H1 (cell line): Measurements from ENCODE around the gene FGR. TPM values are rescaled to one million over a fixed set of nuclear protein-coding genes. Genes with fewer than 3 reads are reported as not detected.

Experiments
- CTCF ChIA-PET: fragments of 300-600 bp; sonication (Branson Sonifier 250); formaldehyde crosslinking; loops from one replicate; lab custom pipeline; 2021; ENCODE audit not compliant: partially characterized antibody; lab: Charles Lee
- POLR2A ChIA-PET: fragments of 300-600 bp; sonication (Branson Sonifier 250); formaldehyde crosslinking; loops from one replicate; lab custom pipeline; 2021; ENCODE audit warnings: inconsistent platforms; ENCODE audit not compliant: partially characterized antibody; lab: Charles Lee
- DNase-seq, 2 experiments: peaks; one replicate each; pipeline versions ENCODE4 v3.0.0 to v3.0.0-alpha.2; 2010 to 2022; ENCODE audit warnings: low spot score in 2 of 2, low read depth in 1 of 2, mixed read lengths in 1 of 2
- FAIRE-seq: peaks from 2 replicates; lab custom pipeline; 2011; peaks lifted over from hg19 to GRCh38; lab: Jason Lieb, UNC
- H2AFZ ChIP-seq: 2 replicates; pipeline ENCODE4 v1.8.1; 2012; ENCODE audit warnings: low read length, inconsistent platforms
- H2AK5ac ChIP-seq: 2 replicates; pipeline ENCODE4 v1.6.1; 2013; ENCODE audit warnings: low read depth, low read length
- H2BK120ac ChIP-seq: replicated peaks from 2 replicates; pipeline ENCODE3; 2013; ENCODE audit warnings: low read depth, low read length, inconsistent platforms
- H2BK12ac ChIP-seq: 2 replicates; pipeline ENCODE4 v1.6.1; 2013; ENCODE audit warnings: low read depth, low read length
- H2BK15ac ChIP-seq: 2 replicates; pipeline ENCODE4 v1.6.1; 2013; ENCODE audit warnings: low read length
- H2BK20ac ChIP-seq: 2 replicates; pipeline ENCODE4 v1.6.1; 2013; ENCODE audit warnings: low read length
- H2BK5ac ChIP-seq: 2 replicates; pipeline ENCODE4 v1.6.1; 2013; ENCODE audit warnings: low read depth, low read length
- H3K14ac ChIP-seq: 2 replicates; pipeline ENCODE4 v1.6.1; 2013; ENCODE audit warnings: inconsistent platforms; ENCODE audit not compliant: insufficient read length
- H3K18ac ChIP-seq: 2 replicates; pipeline ENCODE4 v1.6.1; 2013; ENCODE audit warnings: low read length; ENCODE audit errors: extremely low read depth
- H3K23ac ChIP-seq: 2 replicates; pipeline ENCODE4 v1.6.1; 2013; ENCODE audit warnings: inconsistent platforms; ENCODE audit not compliant: insufficient read length
- H3K23me2 ChIP-seq: 2 replicates; pipeline ENCODE4 v1.6.1; 2013; ENCODE audit warnings: low read depth, low read length
- H3K27ac ChIP-seq: 2 replicates; pipeline ENCODE4 v1.6.1; 2011; ENCODE audit warnings: low read depth, low read length, inconsistent platforms
- H3K27me3 ChIP-seq, 4 experiments: replicated peaks in 1 of 4; 1 replicate in 1 of 4; 2 replicates in 3 of 4; pipeline versions ENCODE4 v1.6.1 to v1.8.1; 2011 to 2013; ENCODE audit warnings: low read length in 3 of 4, mild to moderate bottlenecking in 3 of 4, inconsistent platforms in 2 of 4, mixed read lengths in 2 of 4, moderate library complexity in 1 of 4; ENCODE audit not compliant: control insufficient read depth in 3 of 4, insufficient read depth in 3 of 4; ENCODE audit errors: extremely low read depth in 1 of 4
- H3K36me3 ChIP-seq, 4 experiments: 2 replicates each; pipeline versions ENCODE4 v1.6.1 to v1.8.1; 2011 to 2013; ENCODE audit warnings: mild to moderate bottlenecking in 4 of 4, low read length in 3 of 4, moderate library complexity in 2 of 4, control low read depth in 1 of 4, inconsistent platforms in 1 of 4; ENCODE audit not compliant: insufficient read depth in 4 of 4, control insufficient read depth in 2 of 4
- H3K4ac ChIP-seq: replicated peaks from 2 replicates; pipeline ENCODE3; 2013; ENCODE audit warnings: low read length, low read depth, mixed read lengths, inconsistent platforms; ENCODE audit not compliant: insufficient read length
- H3K4me1 ChIP-seq, 4 experiments: replicated peaks in 1 of 4; 1 replicate in 1 of 4; 2 replicates in 3 of 4; pipeline versions ENCODE4 v1.6.1 to v1.8.1; 2011 to 2013; ENCODE audit warnings: low read length in 3 of 4, inconsistent platforms in 2 of 4, mixed read lengths in 1 of 4; ENCODE audit not compliant: insufficient read depth in 4 of 4, control insufficient read depth in 3 of 4
- H3K4me2 ChIP-seq, 2 experiments: 2 replicates each; pipeline versions ENCODE4 v1.6.1 to v1.8.1; 2011 to 2013; ENCODE audit warnings: low read depth in 2 of 2, low read length in 2 of 2, control low read depth in 1 of 2, inconsistent platforms in 1 of 2, mild to moderate bottlenecking in 1 of 2; ENCODE audit not compliant: insufficient read depth in 1 of 2
- H3K4me3 ChIP-seq, 4 experiments: fragments of 200-600, 300-600 bp in 1 of 4; sonication (generic), shearing (Covaris generic), sonication (Bioruptor Twin) in 1 of 4; 2 replicates each; pipeline versions ENCODE4 v1.5.1 to v1.8.1; 2011 to 2016; ENCODE audit warnings: low read length in 4 of 4, low read depth in 3 of 4, control low read depth in 2 of 4, inconsistent platforms in 2 of 4, mild to moderate bottlenecking in 2 of 4, mixed read lengths in 1 of 4, moderate library complexity in 1 of 4; ENCODE audit not compliant: insufficient read depth in 2 of 4; ENCODE audit errors: extremely low read depth in 1 of 4
- H3K56ac ChIP-seq: replicated peaks from 2 replicates; pipeline ENCODE3; 2013; ENCODE audit warnings: low read depth, mild to moderate bottlenecking, mixed read lengths, low read length, inconsistent platforms; ENCODE audit not compliant: insufficient read length
- H3K79me1 ChIP-seq: 2 replicates; pipeline ENCODE4 v1.6.1; 2013; ENCODE audit warnings: low read depth, low read length, control low read depth
- H3K79me2 ChIP-seq, 2 experiments: 2 replicates each; pipeline versions ENCODE4 v1.6.1 to v1.8.1; 2012 to 2013; ENCODE audit warnings: low read length in 2 of 2, mild to moderate bottlenecking in 2 of 2, inconsistent platforms in 1 of 2; ENCODE audit not compliant: insufficient read depth in 2 of 2, control insufficient read depth in 1 of 2
- H3K9ac ChIP-seq, 4 experiments: replicated peaks in 1 of 4; 1 replicate in 1 of 4; 2 replicates in 3 of 4; pipeline versions ENCODE4 v1.6.1 to v1.8.1; 2011 to 2013; ENCODE audit warnings: low read depth in 3 of 4, low read length in 3 of 4, control low read depth in 2 of 4, mild to moderate bottlenecking in 2 of 4, moderate library complexity in 2 of 4, inconsistent platforms in 1 of 4; ENCODE audit errors: extremely low read depth in 1 of 4
- H3K9me3 ChIP-seq, 2 experiments: 2 replicates each; pipeline versions ENCODE4 v1.6.1 to v1.8.1; 2012 to 2013; ENCODE audit warnings: mild to moderate bottlenecking in 2 of 2, moderate library complexity in 2 of 2, control low read depth in 1 of 2, inconsistent platforms in 1 of 2, low read depth in 1 of 2, low read length in 1 of 2, mixed read lengths in 1 of 2; ENCODE audit not compliant: insufficient read depth in 2 of 2
- H4K20me1 ChIP-seq, 2 experiments: replicated peaks in 1 of 2; 2 replicates each; pipeline versions ENCODE3 to v1.8.1; 2011 to 2013; ENCODE audit warnings: inconsistent platforms in 2 of 2, low read length in 2 of 2, mild to moderate bottlenecking in 1 of 2; ENCODE audit not compliant: insufficient read depth in 2 of 2, control insufficient read depth in 1 of 2
- H4K5ac ChIP-seq: 2 replicates; pipeline ENCODE4 v1.6.1; 2013; ENCODE audit warnings: low read length, low read depth, mixed read lengths, inconsistent platforms; ENCODE audit not compliant: insufficient read length
- H4K8ac ChIP-seq: 2 replicates; pipeline ENCODE4 v1.8.0; 2013; ENCODE audit warnings: mild to moderate bottlenecking, moderate library complexity, low read length, inconsistent platforms; ENCODE audit not compliant: insufficient read depth; ENCODE audit errors: extremely low read depth
- H4K91ac ChIP-seq: replicated peaks from 2 replicates; pipeline ENCODE3; 2013; ENCODE audit warnings: low read length, mixed read lengths, inconsistent platforms; ENCODE audit not compliant: insufficient read length
- CBX8 ChIP-seq: fragments of 300-800, 300-1000 bp; sonication (generic); IDR thresholded peaks from 2 replicates; pipeline ENCODE4 v1.7.1; 2016; ENCODE audit warnings: low read depth, low read length, borderline replicate concordance
- CHD1 ChIP-seq: IDR thresholded peaks from 2 replicates; pipeline ENCODE4 v1.6.1; 2012; ENCODE audit warnings: low read depth, low read length, improper control_type of control experiment
- EGR1 ChIP-seq: IDR thresholded peaks from 2 replicates; pipeline ENCODE4 v1.6.1; 2011; ENCODE audit warnings: low read depth, low read length, borderline replicate concordance
- EP300 ChIP-seq, 2 experiments: IDR thresholded peaks; 1 replicate in 1 of 2; 2 replicates in 1 of 2; pipeline ENCODE4 v1.6.1; 2011 to 2012; ENCODE audit warnings: low read depth in 2 of 2, low read length in 2 of 2, mild to moderate bottlenecking in 2 of 2, borderline replicate concordance in 1 of 2, inconsistent platforms in 1 of 2, moderate library complexity in 1 of 2
- PHF8 ChIP-seq: fragments of 200-600 bp; sonication (generic); conservative IDR thresholded peaks from 2 replicates; pipeline ENCODE4 v1.7.1; 2012; ENCODE audit warnings: low read depth, mild to moderate bottlenecking, inconsistent platforms, low read length, moderate library complexity
- YY1 ChIP-seq: IDR thresholded peaks from 2 replicates; pipeline ENCODE4 v1.6.1; 2011; ENCODE audit warnings: low read depth, mild to moderate bottlenecking, low read length
- polyA plus RNA-seq, 7 experiments: library from polyadenylated mRNA; depleted of rRNA in 3 of 7; stranded (reverse) in 5 of 7; unstranded in 2 of 7; fragments of >200 nt in 5 of 7; fragments of 200-250 nt in 2 of 7; gene quantifications; 1 replicate in 5 of 7; 2 replicates in 1 of 7; 4 replicates in 1 of 7; pipeline versions ENCODE4 v1.2.1 to v1.2.3, GENCODE V29; 2011 to 2013; ENCODE audit warnings: missing spikeins in 2 of 7, mixed read lengths in 2 of 7
- total RNA-seq: library from RNA; stranded (reverse); fragmentation: NEBNext Ultra II Directional; extraction: Animal tissue kit (Norgen Biotek cat#: 25700); gene quantifications from 2 replicates; pipeline ENCODE4 v1.2.1, GENCODE V29; 2021

The FGR gene
- total and polyA plus RNA-seq, 2 of the 8 experiments (the other 6 are each of a cell fraction or from before 2014, with no cell fraction given) = 0.22 to 0.95 TPM

DNA sequence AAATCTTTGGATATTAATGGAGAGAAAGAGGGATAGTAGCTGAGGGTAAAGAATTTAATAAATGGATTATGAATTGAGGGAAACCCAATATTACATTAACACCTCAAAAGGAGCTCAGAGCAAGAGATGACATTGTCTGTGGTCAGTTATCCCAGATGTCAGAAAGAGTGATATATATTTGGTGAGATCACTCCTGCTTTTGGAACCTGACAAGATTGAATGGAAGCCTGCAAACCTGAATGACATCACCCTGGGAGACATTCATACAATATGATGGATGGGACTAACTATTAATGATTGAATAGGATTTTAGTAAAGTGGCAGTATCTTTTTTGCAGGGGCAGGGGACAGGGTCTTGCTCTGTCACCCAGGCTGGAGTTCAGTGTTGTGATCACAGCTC lies 43.8 kb upstream of the FGR start:
- CTCF ChIA-PET = interaction anchor here (0.7 to 1.7 kb wide), 2 partner anchors 8 to 10 kb away, joined by 3 to 5 read pairs; no protein-coding TSS in a partner anchor

More for the DNA sequence above, 43.8 kb upstream of the FGR start:
- Histone ChIP-seq H3K9ac (no peak overlapping the region), H3K4me2 (no peak overlapping the region), H3K79me1 (no peaks in the 10 kb centered on the region), H3K23me2 (no peaks in the 10 kb centered on the region), H3K9me3 (peaks cover 19 to 21% of the 10 kb centered on the region in 2 experiments), H4K5ac (no peak overlapping the region), H3K56ac (no peak overlapping the region), H3K27ac (no peak overlapping the region), H4K8ac (no peak overlapping the region), H4K91ac (no peak overlapping the region), H3K36me3 (peaks cover 0 to 4% (median 0%) of the 10 kb centered on the region in 4 experiments; a peak in 1 of 8 replicates), H3K4me1 (no peaks in the 10 kb centered on the region), H2BK20ac (no peak overlapping the region), H2BK5ac (no peak overlapping the region), H3K14ac (no peak overlapping the region), H3K79me2 (no peaks in the 10 kb centered on the region), H3K18ac (no peak overlapping the region), H2AFZ (no peak overlapping the region), H3K27me3 (no peaks in the 10 kb centered on the region), H4K20me1 (no peaks in the 10 kb centered on the region), H2BK120ac (no peak overlapping the region), H2AK5ac (no peak overlapping the region), H2BK12ac (no peak overlapping the region), H3K23ac (no peak overlapping the region), H2BK15ac (no peak overlapping the region), H3K4me3 (no peak overlapping the region), H3K4ac (no peak overlapping the region)
- TF ChIP-seq CBX8 = no peak
- no peak for TF ChIP-seq EGR1
- no peak for TF ChIP-seq YY1
- TF ChIP-seq EP300 (IDR thresholded peaks at IDR 0.05; ENCODE audit: borderline replicate concordance in 1 of 2, low read depth in 2 of 2, low read length in 2 of 2) = no peak
- no peak for TF ChIP-seq PHF8
- TF ChIP-seq CHD1 = no peak
- FAIRE-seq (no peak), DNase-seq (no peak)
- POLR2A ChIA-PET = no interaction called here
